ENCODE data around the gene PPIL1. TPM values are rescaled to one million over a fixed set of nuclear protein-coding genes. Genes with fewer than 3 reads are reported as not detected.

The PPIL1 gene
- total RNA-seq, 1 experiment from 2014 or later = 56.7 TPM

DNA sequence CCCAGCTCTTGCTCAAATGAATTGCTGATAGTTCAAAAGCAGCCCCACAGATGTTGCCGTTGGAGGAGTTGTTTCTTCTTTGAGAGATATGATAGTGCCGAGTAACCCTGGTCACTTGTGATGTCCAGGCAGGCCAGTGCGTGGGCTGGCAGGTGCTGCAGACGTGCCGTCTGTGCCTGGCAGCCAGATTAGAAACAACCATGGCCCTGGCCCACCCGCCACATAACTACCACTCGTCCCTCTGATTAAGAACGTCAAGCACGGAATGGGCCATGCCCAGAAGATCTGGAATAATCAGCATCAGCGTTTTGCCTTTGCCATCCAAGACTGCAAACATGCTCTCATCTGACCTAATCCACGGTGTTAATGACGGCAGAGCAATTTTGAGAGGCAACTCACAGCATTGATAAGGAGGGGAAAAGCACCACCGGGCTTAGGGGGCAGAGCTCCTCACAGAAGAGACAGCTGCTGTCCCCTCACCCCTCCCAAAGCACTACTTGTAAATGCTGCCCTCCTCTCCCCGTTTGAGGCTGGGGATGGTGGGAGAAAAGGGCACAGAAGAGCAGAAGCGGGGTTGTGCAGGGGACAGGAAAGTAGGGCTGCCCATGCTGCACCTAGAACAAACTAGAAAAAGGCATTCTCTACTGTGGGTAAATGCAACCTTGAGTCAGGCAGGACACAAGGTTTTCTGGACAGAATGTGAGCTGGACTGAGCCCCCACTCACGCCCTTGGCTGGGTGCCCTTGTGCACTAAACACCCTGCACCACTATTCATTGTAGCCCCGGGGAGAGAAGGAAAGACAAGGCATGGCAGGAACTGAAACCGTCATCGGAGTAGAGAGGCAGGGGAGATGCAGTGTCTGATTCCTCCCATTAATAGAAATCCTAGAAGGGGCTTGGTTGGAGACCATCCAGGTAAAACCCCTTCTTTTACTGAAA, 30.1 kb downstream of the PPIL1 start:
- no peak for DNase-seq (ENCODE audit: low read depth, low spot score)
- in situ Hi-C loops (cut with HindIII; ENCODE audit: low pct_unique_long_range_greater_than_20kb, low sequenced_read_pairs) = no loop called here

DNA sequence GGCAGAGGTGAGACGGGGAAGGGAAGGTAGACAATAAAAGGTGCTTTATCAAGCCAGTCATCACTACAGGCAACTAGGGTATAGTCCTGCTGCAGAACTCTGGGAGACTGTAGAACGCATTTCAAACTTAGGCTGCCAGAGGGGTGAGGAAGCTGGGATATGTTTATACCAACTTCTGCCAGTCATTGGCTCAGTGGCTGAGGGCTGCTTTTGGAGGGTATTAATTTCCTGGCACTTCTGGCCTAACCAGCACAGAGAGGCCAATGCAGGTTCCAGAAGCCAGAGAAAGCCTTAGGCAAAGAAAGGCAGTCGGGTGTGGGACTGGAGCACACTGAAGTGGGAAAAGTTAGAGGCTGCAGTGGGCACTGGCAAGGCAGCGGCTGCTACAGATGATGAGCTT, 31.4 kb downstream of the PPIL1 start:
- in situ Hi-C loops (cut with HindIII; ENCODE audit: low pct_unique_long_range_greater_than_20kb, low sequenced_read_pairs) = no loop called here
- no peak for DNase-seq (ENCODE audit: low read depth, low spot score)

DNA sequence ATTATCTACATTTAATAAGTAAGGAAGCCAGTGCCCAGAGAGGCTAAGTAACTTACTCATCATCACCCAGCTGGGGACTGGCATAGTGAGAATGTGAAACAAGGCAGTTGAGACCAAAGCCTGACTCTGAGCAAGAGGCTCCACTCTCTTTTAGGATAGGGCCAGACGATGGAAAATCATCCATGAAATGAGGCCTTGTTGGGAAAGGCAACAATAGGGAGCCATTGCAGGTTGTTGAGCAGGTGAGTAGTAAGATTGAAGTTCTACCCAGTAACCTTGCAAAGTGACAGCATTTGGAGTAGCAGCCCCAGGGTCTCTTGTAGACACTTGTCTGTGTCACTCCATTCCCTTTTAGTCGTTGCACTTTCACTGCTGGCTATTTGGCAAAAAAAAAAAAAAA, 32.8 kb downstream of the PPIL1 start:
- DNase-seq (ENCODE audit: low read depth, low spot score) = no peak
- in situ Hi-C loops (cut with HindIII; ENCODE audit: low pct_unique_long_range_greater_than_20kb, low sequenced_read_pairs) = no loop called here

DNA sequence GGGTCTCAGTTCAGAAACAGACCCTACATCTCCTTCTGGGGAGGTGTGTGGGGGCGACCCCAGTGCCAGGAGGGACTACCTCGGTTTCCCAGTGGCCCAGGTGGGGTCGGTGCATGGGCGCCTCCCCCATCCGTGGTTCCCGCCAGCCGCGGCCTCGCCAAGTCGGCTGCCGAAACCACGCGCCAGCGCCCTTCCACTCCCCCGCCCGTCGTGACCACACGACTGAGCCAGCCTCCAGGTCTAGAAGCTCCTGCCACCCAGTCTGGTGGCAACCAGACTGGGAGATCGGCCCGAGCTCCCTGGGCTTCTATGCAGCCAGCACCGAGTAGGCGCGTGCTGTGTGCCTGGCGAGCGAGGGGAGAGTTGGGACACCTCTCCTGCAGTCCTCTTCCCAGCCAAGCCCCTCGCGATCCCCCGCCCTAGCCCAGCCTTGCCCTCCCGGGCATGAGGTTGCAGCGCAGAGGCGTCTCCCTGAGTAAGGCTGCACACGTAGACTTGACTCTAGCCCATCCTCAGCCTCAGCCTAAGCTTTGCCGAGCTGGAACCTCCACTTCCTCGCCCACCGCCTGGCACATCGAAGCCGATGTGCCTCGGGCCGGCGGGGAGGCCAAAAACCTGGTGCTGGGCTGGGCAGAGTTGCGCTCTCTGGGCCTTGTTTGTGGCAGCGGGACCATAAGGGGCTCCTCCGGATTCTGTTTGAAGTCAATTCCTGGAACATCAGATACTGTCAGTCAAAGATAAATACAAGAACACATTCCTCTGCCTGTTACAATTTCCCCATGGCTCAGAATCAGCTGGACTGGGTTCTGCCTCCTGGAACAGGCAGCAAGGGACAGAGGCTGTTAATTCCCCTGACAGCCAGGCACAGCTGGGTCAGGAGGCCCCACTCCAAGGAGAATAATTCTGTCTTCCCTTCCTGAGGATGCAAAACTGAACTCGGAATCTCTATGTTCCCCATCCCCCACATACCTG, 33.9 kb downstream of the PPIL1 start:
- DNase-seq (ENCODE audit: low read depth, low spot score) = no peak
- in situ Hi-C loops (cut with HindIII; ENCODE audit: low pct_unique_long_range_greater_than_20kb, low sequenced_read_pairs) = no loop called here

DNA sequence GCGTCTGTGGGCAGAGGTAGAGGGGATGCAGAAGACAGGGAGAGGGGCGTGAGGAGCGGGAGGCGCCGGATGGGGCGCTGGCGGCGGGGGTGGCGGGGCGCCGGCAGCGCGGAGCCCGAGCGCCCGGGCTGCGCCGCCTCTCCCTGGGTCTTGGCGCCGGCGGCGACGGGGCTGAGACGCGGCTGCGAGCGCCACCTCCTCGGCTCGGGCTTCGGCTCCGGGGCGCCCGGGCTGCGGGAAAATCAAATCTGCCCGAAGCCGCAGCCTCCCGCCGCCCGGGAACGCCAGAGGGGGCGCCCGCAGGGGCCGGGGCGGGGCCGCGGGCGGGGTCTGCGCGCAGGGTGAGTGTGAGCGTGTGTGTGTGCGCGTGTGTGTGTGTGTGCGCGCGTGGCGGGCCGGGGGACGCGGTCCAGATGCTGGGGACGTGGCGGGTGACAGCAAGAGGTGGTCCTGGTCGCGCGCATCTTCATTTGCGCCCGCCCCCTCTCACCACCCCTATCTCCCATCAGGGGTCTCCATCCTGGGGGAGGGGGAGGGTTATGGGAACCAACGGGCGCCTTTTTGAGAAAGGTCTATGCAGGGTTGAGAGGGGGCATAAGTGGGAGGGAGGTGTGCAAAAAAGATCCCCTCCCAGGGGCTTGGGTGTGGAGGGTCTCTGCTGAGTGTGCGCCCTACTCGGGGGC, 34.7 kb downstream of the PPIL1 start:
- in situ Hi-C loops (cut with HindIII; ENCODE audit: low pct_unique_long_range_greater_than_20kb, low sequenced_read_pairs) = no loop called here
- DNase-seq (ENCODE audit: low read depth, low spot score) = no peak

DNA sequence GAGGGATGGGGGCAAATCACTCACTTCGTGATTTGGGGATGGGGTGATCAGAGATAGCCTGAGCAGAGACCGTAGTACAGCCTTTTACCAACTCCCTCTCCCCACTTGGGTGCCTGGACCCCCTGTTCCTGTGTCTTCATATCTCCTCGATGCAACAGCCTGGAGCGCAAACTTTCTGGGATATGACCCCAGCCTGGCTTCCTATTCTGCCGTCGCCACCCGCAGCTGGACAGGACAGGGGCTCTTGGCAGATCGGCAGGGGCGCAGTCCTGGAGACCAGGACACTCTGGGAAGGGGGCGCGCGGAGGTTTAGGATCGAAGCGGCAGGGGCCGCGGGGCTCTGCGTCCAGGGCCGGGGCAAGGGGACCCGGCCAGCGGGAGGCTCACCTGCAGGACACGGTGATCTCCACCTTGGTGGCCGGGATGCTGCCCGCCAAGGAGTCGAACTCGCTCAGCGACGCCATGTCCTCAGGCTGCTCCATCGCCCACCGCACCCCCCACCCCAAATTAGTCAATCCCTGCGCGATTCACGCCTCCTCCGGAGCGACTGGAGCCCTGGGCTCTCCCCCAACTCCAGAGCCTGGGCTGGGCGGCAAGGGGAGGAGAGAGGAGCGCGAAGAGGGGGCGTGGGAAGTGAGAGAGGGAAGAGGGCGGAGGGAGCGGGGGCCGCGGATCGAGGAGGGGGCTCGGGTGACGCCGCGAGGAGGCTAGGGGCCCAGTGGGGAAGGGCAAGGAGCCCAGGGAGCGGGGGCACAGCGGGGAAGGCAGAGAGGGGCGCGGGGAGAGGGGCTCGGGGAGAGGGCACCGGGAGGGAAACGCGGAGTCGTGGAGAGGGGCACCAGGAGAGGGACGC, 35.5 kb downstream of the PPIL1 start, which contains the start of gene CPNE5:
Gene CPNE5, minus strand, starts transcription at position 549 of the 853 bp plus-strand sequence. Its CDS starts 67 bp downstream, at position 482.
- in situ Hi-C loops (cut with HindIII; ENCODE audit: low pct_unique_long_range_greater_than_20kb, low sequenced_read_pairs) = no loop called here
- DNase-seq (ENCODE audit: low read depth, low spot score) = no peak

DNA sequence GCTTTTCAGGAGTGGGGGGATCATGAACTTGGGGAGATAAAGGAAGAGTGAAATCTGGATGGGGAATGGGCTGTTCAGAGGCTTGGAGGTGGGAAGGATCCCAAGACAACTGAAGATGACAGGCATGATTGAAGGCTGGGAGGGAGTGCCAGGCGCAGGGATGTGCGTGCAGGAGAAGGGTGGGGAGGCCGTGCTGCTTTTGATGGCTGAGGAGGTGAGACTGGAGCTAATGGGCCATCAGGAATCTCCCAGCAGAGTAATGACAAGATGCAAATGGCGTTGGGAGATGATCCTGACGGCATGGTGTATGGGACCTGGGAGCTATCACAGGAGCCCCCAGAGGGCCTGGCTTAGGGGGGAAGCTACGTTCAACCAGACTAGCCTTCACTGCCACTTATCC, 36.9 kb downstream of the PPIL1 start:
- in situ Hi-C loops (cut with HindIII; ENCODE audit: low pct_unique_long_range_greater_than_20kb, low sequenced_read_pairs) = no loop called here
- DNase-seq (ENCODE audit: low read depth, low spot score) = no peak

DNA sequence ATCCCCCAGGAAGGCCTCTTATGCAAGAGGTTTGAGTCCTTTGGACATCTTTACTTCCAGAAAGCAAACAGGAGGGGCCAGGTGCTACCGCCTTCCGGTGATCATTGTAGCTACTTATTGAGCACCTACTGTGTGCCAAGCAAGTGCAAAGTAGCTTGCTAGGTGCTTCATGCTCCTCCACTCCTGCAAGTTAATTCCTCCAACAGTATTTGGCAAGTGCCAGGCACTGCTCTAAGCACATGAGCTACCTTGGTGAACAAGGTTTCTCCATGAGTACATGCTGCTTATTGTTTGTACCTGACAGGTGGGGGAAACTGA, 37.6 kb downstream of the PPIL1 start:
- in situ Hi-C loops (cut with HindIII; ENCODE audit: low pct_unique_long_range_greater_than_20kb, low sequenced_read_pairs) = no loop called here
- no peak for DNase-seq (ENCODE audit: low read depth, low spot score)

DNA sequence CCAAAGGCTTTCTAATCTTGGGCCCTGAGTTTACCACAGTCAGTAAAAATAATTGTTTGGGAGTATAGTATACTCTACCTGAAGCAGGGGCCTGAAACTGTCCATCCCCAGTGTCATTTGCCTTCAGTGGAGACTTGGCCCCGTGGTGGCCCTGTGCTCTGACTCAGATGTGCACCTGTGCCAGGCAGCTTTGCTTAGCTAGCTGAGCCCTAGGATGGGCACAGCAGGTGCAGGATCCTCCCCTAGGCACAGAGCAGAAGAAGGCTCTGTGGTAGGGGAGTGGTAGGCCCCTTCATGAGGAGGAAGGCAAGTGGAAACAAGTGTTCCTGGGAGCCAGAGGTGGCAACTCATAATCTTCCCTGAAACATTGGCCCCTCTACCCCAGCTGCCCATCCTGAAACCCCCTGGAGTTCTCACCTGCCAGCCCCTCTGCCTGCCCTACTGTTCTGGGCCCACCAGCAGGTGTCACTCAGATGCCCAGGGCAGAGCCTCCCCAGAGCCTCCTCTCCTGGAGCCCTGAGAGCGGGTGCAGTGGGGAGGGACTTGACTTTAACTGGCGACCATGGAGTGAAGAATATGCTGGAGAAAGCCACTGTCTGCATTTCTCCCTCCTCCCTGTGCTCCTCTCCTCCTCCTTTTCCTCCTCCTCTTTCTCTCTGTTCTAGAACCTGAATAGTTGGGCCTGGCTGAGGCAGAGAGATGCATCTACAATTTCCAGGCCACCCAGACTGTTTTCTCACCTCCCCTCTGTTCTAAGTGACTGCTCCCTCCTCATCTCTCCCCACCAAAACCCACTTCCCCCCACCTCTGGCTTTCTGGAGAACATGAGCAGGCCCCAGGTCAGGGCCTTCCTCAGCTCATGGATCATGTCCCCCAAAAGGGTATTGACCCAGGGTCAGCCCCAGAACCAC, 38.2 kb downstream of the PPIL1 start:
- in situ Hi-C loops (cut with HindIII; ENCODE audit: low pct_unique_long_range_greater_than_20kb, low sequenced_read_pairs) = no loop called here
- DNase-seq (ENCODE audit: low read depth, low spot score) = no peak

DNA sequence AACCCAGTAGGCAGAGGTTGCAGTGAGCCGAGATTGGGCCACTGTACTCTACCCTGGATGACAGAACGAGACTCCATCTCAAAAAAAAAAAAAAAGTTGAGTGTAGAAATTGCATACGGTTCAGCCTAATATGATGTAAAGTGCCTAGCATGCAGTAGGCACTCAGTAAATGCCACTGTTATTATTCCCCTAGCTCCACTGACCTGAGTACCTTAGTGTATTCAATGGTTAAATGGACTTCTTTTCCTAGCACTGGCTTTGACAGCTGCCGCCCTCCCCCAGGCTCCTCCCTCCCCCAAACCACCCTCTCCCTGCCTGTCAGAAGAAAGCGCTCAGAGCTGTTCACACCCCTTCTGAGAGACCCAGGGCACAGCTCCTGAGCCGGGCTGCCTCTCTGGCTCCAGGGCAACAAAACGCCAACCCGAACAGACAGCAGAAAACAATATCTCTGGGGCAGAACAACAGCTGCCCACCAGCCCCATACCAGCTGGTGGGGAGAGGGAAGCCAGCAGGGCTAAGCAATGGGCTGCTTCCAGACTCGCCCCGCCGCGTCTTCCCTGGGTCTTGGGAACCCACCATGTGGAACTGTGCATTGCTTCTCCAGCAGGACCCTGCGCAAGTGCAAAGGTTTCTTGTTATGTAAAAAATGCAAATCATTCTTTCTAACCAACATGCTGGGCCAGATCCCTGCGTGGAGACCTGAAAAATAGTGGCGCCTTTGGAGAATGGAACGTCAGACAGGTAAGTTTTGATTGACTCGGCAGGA, 39.8 kb downstream of the PPIL1 start:
- DNase-seq (ENCODE audit: low read depth, low spot score) = no peak
- in situ Hi-C loops (cut with HindIII; ENCODE audit: low pct_unique_long_range_greater_than_20kb, low sequenced_read_pairs) = no loop called here

DNA sequence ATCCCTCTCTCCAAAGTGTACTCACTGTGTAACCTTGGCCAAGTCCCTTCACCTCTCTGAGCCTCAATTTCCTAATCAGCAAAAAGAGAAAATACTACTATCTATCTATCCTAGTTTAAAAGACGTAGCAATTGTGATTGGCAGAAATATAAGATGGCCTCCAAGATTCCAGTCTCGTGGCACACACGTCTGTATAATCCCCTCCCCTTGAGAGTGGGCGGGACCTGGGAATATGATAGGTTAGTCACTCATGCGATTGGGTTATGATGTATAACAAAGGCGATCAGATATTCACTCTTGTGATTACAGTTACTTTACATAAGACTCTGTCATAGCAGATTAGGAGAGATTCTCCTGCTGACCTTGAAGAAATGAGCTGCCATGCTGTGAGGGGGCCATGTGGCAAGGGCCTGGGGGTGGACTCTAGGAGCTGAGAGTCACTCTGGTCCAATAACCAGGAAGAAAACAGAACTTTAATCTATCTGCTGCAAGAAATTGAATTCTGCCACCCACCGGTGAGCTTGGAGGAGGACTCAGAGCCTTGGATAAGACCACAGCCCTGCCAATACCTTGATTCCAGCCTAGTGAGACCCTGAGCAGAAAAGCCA, 41.3 kb downstream of the PPIL1 start:
- DNase-seq (ENCODE audit: low read depth, low spot score) = no peak
- in situ Hi-C loops (cut with HindIII; ENCODE audit: low pct_unique_long_range_greater_than_20kb, low sequenced_read_pairs) = no loop called here

DNA sequence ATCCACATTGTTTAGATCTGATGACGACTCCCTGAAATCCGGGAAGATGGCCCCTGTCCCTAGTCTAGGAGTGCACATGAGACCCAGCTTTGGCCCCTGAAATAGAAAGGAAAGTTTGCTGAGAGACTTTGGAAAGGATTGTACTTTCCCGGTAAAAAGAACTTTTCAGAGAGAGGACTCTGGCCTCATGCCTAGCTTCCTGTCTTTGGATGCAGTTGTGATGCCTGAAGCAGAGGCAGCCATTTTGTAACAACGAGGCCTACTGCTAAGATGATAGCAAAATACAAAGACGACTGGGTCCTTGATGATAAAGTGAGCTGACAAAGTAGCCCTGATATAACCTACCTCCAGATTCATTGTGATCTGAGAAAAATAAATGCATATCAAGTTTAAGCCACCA, 42.3 kb downstream of the PPIL1 start:
- in situ Hi-C loops (cut with HindIII; ENCODE audit: low pct_unique_long_range_greater_than_20kb, low sequenced_read_pairs) = no loop called here
- no peak for DNase-seq (ENCODE audit: low read depth, low spot score)

DNA sequence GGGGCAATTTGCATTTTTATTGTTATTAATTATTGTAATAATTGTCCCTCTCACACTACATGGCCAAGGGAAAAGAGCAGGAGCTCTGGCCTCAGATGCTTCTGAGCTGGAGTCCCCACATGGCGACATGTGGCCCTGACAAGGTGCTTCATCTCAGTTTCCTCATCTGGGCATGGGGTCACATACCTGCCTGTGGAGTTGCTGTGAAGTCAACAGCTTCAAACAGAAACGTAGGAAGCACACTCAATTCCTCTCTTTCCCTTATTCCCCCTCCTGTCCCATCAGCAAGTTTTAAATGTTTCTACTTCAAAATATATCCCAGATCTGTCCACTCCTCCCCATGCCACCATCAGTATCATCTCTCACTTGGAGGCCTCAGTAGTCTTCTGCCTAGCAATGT, 44.0 kb downstream of the PPIL1 start:
- in situ Hi-C loops (cut with HindIII; ENCODE audit: low pct_unique_long_range_greater_than_20kb, low sequenced_read_pairs) = no loop called here
- no peak for DNase-seq (ENCODE audit: low read depth, low spot score)

DNA sequence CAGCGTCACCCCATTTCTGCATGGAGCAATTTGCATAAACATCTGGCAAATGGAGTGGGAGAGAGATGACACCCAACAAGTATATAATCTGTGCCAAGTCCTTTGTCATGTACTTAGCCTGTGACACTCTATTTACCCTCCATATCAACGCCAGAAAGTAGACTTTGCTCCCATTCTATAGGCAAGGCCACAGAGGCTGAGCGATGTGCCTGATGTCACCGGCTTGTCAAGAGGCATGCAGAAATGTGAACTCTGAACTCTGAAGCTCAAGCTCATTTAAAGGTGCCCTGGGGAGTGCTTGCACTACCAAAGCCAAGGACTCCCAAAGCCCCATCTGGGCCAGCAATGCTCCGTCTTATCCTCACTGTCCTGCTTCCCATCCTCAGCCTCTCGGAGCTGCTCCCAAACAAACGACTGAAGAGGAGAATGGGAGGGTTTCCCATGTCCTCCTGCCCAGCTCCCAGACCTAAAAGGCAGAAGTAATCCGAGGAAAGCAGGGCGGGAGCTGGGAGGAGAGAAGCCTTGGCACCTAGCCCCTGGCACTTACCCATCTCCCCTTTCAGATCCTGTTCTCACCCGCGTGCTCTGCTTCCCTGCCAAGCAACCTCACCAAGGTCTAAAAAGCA, 44.6 kb downstream of the PPIL1 start:
- no peak for DNase-seq (ENCODE audit: low read depth, low spot score)
- in situ Hi-C loops (cut with HindIII; ENCODE audit: low pct_unique_long_range_greater_than_20kb, low sequenced_read_pairs) = no loop called here

Measured in SK-MEL-5 (cell line).